ENCODE data around the gene UGDH.
"Not testable (repeated sequence)": the region's sequence is repeated elsewhere in the genome, so short reads cannot be mapped to it uniquely, and the experiment has no call there.

The UGDH gene

DNA sequence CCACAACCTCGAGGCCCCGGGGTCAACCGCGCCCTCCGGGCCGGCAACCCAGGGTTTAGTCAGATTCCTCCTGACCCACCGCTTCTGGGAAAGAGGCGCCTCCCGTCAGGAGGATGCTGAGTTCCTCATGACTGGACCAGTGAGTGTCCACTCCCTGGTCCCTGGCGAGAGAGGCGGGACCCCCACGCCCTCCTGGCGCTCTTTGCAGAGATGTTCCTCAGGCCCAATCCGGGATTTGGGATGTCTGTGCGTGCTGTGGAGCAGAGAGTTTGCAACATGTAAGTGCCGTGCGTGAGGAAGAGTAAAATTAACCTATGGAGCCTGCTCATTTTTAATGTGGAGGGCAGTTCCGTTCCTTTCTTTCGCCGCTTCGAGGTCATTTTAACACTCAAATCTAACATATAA lies 824 bp upstream of the UGDH start:
- DNase-seq: no peak

DNA sequence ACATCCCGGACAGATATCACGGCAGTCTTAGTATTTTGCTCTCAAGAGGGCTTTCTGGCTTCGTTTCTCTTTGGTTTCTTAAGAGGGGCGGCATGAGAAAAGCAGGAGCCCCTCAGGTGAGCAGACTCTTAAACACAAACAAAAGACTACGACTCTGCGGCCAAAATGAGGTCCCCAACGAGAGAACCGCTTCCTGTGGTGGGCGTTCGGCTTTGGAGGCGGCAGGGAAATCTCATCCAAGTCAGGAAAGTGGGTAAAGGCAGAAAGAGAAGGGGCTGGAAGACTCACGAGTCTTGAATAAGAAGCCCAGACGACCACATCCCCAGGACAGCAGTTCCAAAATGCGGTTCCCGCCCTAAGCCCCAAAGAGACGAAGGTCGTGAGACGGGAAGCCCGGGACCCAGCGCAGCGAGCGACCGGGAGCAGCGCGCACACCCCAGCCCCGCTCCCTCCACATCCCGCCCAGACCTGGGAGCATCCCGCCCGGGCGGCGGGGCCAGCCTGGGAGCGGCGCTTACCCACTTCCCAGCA lies 409 bp downstream of the UGDH start:
- DNase-seq: no peak

- no peak for DNase-seq
Measured at GRCh38 chr4:39525822-39526690, 1.2 kb downstream of the UGDH start.

- no peak for DNase-seq
Measured at GRCh38 chr4:39524161-39524957, 2.9 kb downstream of the UGDH start.

DNA sequence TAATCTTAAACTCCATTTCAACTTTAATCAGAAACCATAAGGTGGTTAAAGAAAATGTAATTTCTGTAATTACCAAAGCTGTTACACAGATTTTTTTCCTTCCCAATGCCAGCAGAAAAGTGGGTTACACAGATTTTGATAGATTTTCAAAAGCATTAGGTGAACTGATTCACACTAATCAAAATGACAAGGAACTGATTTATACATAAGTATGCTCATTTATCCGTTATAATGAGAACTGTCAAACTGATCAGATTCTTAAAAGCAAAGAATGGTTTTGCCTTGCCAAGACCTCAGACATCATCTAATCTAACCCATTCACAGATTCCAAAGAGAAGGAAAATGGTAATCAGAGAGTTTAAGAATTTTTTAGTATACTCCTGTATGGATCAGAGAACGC lies 5.2 kb downstream of the UGDH start:
- no peak for DNase-seq

DNA sequence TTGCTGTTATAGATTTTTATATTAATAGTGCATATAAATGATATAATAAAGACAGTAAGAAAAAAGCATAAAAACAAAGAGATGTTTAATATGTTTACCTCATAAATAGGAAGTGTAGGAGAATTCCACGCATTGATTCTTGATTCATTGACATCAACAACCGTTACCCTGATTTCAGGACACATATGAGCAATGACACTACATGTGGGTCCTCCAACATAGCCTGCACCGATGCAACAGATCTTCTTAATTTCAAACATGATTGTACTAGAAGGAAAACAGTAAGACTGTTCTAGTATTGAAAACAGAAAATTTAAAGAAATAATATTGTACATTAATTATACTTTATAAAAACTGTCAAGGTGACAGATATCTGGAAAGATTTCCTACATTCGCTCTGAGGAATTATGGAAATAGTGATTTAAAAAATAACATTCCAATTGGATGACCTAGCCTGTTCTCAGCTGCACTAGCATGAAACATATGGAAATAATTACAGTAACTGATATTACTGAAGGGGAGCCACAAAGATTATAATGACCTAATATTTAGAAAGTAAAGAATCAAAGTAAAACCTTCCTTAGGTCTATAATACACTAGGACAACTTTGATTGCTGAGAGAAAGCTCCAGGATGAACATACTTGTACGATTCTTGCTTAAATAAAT lies 5.9 kb downstream of the UGDH start:
- DNase-seq: no peak

DNA sequence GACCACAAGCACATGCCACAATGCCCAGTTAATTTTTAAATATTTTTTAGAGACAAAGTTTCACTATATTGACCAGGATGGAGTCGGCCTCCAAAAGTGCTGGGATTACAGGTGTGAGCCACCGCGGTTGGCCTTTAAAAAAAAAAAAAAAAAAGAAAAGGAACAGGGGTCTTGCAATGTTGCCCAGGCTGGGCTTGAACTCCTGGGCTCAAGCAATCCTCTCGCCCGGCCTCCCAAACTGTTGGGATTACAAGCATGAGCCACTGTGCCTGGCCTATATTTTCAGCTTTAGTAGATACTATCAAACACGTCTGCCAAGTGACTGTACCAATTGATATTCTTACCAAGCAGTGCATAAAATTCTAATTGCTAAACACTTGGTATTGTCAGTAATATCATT lies 8.8 kb downstream of the UGDH start:
- no peak for DNase-seq

GRCh38 chr4:39516407-39516966 lies 10.8 kb downstream of the UGDH start:
- DNase-seq: no peak

DNA sequence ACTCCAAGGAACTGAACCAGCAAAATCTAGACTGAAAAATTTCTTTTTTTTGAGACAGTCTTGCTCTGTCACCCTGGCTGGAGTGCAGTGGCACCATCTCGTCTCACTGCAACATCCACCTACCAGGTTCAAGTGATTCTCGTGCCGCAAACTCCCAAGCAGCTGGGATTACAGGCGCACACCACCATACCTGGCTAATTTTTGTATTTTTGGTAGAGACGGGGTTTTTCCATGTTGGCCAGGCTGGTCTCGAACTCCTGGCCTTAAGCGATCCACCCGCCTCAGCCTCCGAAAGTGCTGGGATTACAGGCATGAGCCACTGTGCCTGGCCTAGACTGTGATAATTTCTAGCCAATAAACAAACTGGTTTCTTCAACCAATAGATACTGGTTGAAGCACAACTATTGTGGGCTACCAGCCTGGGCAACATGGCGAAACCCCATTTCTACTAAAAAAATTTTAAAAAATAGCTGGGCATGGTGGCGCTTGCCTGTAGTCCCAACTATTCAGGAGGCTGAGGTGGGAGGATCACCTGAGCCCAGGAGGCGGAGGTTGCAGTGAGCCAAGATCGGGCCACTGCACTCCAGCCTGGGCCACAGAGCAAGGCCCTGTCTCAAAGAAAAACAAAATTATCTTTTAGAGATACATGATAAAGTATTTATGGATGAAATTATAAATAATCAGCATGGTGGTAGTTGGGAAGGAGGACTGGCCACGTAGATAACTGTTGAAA lies 11.4 kb downstream of the UGDH start:
- not testable (repeated sequence) for DNase-seq

DNA sequence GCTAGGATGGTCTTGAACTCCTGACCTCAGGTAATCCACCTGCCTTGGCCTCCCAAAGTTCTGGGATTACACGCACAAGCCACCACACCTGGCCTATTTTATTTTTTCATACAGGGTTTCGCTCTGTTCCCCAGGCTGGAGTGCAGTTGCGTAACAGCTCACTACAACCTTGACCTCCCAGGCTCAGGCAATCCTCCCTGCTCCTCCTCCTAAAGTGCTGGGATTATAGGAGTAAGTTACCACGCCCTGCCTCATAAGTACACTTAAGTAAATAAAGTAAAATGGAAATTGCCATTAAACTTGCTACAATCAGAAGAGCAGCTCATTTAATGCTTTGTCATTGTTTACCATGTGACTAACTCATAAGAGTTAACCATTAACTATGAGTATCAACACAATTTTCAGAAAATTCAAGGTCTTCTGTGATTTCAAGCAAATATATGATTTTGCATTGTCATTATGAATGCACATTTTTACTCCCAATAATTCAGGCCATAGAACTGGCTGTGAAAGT lies 12.3 kb downstream of the UGDH start:
- no peak for DNase-seq

- not testable (repeated sequence) for DNase-seq
Measured at GRCh38 chr4:39514266-39514665, 13.0 kb downstream of the UGDH start.

DNA sequence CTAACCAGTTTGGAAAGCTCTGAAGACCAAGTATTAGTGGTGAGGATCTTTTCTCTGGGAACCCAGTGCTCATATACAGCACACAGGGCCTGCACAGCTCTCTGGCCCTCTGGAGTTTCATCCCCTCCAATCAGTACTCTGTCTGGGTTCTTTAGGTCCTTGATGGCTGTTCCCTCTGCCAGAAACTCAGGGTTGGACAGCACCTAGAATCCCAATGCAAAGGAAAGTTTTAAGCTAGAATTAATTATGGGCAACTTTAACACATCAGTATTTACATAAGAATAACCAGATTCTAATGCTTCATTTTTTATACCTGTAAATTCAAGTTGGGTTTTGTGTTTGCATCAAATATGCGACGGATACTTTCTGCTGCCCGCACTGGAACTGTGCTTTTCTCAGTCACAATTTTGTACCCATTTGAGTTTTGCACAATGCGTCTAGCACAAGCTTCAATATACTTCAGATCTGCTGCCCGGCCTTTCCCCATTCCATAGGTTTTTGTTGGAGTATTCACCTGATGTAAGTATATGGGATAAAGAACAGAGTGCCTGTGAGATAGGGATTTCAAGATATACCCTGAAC lies 16.8 kb downstream of the UGDH start:
- DNase-seq: no peak

DNA sequence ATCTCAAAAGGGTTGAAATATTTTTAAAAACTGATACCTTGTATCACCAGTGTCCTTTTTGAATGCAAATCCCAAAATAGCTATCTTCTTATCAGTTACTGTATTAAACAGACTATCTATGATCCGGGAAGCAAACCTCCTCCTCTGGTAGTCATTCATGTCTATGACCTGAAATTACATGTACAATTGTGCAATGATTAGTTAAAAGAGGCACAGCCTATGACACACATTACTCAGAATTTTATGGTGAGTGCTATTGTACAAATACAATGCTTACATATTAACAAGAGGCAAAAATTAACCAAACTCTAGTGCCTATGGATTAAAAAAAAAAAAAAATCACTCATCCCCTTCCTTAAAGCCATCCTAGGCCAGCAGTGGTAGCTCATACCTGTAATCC lies 21.7 kb downstream of the UGDH start:
- no peak for DNase-seq

DNA sequence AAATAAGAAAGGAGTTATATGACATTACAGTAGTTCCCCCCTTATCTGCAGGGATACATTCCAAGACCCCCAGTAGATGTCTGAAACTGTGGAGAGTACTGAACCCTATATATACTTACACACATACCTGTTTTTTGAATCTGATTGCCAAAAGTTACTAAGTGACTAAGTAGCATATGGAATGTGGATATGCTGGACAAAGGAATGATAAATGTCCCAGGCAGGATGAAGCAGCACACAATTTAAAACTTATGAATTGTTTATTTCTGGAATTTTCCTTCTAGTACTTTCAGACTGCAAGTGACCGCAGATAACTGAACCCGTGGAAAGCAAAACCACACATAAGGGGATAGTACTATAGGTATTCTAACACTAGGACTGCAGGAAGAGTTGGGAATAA lies 22.7 kb downstream of the UGDH start:
- no peak for DNase-seq

DNA sequence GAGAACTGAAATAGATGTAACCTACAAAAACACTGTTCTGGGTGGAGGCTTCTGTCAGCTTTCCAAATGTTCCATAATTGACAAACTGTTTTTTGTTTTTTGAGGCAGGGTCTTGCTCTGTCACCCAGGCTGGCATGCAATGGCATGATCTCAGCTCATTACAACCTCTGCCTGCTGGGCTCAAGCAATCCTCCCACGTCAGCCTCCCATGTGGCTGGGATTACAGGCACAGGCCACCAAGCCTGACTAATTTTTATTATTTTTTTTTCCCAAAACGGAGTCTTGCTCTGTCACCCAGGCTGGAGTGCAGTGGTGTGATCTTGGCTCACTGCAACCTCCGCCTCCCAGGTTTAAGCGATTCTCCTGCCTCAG lies 24.6 kb downstream of the UGDH start:
- DNase-seq: not testable (repeated sequence)

- no peak for DNase-seq
Measured at GRCh38 chr4:39502019-39502663, 25.1 kb downstream of the UGDH start.

DNA sequence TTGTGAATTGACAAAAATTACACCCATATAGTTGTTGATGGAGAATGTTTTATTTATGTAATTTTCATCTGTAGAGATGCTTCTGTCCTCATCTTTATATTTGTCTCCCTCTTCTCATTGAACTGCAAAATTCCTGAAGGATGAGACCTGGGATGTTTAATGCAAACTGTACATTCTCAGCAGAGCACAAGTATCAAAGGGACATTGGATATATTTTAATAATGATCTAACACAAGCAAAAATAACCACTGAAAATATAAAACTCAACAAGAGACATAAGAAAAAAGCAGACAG lies 28.6 kb downstream of the UGDH start:
- DNase-seq: no peak

DNA sequence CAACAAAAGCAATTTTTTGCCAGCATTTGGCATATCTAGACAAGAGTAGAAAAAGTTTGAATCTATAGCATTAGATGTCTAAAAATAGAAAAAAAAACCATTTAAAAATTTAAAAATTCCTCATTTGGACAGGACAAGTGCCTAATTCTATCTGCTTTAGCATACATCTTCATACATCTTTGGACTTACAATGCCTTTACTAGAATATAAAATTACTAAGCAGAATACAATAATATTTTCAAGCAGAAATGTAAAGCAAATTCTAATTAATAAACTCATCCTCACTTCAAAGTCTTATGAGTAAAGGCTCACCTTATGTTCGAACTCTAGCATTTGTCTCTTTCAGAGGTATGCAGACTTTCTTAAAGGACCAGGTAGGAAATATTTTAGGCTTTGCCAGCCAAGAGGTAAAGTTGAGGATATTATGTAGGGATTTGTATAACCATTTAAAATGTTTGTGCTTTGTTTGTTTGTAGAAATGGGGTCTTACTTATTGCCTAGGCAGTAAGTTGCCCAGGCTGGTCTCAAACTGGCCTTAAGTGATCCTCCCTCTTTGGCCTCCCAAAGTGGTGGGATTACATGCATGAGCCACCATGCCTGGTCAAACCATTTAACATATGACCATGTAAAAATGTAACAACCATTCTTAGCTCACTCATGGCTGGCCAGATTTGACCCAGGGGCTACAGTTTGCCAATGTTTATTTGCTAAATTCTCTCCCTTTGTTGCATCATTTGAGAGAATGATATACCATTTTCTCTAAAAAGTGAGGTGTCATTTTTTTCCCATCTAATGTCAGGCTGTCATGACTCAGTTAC lies 29.1 kb downstream of the UGDH start:
- no peak for DNase-seq

- no peak for DNase-seq
Measured at GRCh38 chr4:39495446-39496213, 31.6 kb downstream of the UGDH start.

DNA sequence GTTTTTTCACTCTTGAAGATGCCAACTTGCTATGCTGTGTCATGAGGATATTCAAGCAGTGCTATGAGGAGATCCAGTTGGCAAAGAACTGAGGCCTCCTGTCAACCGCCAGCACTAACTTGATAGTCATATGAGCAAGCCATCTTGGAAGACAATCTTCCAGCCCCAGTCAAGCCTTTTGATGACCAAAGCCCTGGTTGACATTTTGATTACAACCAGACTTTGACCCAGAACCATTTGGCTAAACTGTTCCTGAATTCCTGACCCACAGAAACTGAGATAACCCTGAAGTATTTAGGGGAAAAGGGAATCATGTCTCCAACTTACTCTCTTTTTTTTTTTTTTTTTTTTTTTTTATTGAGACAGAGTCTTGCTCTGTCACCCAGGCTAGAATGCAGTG lies 32.9 kb downstream of the UGDH start:
- DNase-seq: no peak
